ENCODE data around the gene ATG9A.

The ATG9A gene

GRCh38 chr2:219176818-219177551, 52.5 kb downstream of the ATG9A start, which contains the start of gene CNPPD1:
Gene CNPPD1 (minus strand): TSS chr2:219176925. CDS start chr2:219176828, 97 bp downstream.
- peak; percentile 68 to 72 for DNase-seq (ENCODE audit: low read depth in 2 of 2)

DNA sequence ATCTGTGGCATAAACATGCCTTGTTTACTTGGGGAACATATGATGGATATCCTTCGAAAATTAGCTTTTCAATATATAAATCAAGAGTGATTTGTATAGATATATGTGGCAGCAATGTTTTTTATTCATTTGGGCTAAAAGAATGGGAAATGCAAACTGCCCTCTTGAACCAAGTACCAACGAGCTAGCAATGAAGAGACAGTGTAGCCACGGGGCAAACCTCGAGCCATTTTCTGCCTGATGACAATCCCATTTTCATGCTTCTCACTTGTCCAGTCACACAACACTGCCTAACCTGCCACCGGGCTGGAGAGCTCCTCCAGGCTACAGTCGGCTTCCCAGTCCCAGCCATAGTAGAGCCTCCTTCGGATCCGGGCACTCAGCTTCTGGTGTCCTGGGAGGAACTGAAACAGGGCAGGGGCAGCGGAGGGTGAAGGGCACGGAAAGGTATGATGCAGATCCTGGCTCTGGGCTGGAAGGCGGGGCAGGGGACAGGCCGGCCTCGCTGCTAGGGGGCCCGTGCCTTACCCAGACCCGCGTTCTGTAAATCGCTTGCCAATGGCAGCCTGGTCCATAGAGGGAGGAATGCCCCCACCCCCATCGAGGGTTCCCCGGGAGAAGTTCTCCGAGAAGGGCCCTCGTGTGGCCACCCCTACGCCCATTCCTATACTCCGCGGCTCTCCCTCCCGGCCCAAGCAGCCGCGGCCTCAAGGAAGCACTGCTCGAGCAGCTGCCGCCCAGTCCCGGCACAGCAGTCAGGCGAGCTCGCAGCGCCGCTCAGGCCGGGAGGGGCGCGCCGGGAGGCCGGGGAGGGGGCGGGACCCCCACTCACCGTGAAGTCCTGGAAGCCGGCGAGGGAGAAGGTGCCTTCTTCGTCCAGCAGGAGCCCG, 53.3 kb downstream of the ATG9A start:
- DNase-seq (ENCODE audit: low read depth in 2 of 2) = no peak

GRCh38 chr2:219175486-219175885, 54.0 kb downstream of the ATG9A start:
- no peak for DNase-seq (ENCODE audit: low read depth in 2 of 2)

GRCh38 chr2:219174801-219175200, 54.6 kb downstream of the ATG9A start:
- DNase-seq (ENCODE audit: low read depth in 2 of 2) = no peak

- DNase-seq (ENCODE audit: low read depth in 2 of 2) = no peak
Measured at GRCh38 chr2:219174146-219174545, 55.3 kb downstream of the ATG9A start.

DNA sequence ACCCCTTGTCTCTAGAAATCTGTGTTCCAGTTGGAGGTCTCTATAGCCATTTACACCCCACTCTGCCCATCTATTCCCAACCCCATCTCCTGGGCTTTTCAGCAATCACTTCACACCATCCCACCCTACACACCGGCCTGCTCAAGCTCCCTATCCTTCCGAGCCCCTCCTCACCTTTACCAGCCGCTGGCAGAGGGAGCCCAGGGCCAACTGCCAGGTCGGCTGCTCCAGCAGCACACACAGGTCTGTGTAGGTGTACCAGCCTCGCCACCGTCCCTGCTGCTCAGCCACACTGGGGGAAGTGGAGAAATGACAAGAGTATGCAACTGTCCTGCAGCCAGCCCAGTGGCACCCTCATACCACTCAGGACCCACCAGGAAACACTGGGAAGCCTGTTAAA, 56.3 kb downstream of the ATG9A start:
- DNase-seq (ENCODE audit: low read depth in 2 of 2) = no peak

GRCh38 chr2:219172231-219173154, 56.9 kb downstream of the ATG9A start:
- DNase-seq (ENCODE audit: low read depth in 2 of 2) = no peak

DNA sequence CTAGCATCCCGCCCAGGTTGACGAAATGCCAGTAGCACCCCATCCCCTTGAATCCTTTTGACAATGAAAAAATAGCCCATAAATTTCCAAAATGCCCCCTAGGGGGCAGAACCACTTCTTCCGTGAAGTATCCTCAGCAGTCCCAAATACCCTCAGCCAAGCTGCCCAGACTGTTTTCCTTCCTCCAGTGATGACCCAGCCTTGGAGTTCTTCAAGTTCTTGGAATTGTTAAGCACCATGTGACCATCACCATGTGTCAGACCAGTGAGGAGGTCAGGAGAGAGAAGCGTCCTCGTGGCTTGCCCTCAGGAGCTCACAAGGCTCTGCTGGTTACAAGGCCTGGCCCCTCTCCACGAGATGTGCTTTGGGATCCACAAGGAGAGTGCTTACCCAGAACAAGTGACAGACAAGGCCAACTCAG, 58.2 kb downstream of the ATG9A start:
- no peak for DNase-seq (ENCODE audit: low read depth in 2 of 2)

DNA sequence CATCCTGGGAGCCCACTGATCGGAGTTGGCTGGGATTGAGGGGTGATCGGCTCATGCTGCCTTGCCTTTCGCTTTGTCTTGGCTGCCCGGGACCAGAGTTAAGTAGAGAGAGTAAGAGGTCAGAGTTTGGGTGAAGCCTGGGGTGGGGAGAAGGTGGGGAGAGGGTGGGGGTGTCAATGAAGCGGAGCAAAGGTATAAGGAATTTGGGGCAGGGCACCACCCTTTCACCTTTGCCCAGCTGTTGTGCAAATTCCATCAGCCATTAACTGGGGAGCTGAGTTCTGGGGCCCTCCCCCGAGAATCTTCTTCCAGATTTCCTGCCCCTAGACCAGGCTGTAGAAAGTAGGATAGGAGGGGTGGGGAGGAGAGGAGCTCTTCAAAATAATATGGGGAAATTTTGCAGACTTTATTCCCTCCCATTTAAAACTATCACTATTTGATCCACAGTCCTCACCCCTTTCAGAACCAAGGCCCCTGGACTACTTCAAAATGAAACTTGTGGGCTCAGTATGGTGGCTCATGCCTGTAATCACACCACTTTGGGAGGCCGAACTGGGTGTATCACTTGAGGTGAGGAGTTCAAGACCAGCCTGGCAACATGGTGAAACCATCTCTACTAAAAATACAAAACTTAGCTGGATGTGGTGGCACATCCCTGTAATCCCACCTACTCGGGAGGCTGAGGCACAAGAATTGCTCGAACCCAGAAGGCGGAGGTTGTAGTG, 59.3 kb downstream of the ATG9A start, which contains the start of gene SLC23A3:
Gene SLC23A3, minus strand, starts transcription at position 100 of the 725 bp plus-strand sequence. Its CDS starts 45 bp downstream, at position 55.
- DNase-seq (ENCODE audit: low read depth in 2 of 2) = no peak

All from stimulated activated CD8-positive, alpha-beta memory T cell treated with anti-CD3 and anti-CD28 coated beads, Interleukin-7, amount 100 ng/mL, for 1 hour (primary cell).